ENCODE data around the gene VIPR1.

DNA sequence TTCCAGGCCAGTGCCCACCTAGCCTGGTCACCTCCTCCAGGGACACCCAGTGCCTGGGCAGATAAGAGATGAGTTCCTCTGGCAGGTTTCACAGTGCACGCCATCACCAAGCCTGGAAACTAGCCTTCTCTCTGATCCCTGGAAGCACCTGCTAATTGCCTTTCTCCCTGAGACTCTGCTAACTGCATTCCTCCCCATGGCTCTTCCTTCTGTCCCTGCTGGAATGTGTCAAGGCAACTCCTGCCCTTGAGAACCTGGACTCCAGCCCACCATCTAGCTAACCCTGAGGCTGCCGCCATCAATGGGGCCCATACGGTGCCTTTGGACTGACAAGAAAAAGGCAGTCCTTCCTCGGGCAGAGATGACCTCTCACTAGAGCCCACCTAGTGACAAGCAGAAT, 18.5 kb downstream of the VIPR1 start:
- no peak for TF ChIP-seq POLR2A (IDR thresholded peaks at IDR 0.05; ENCODE audit: low read depth, low read length)
- TF ChIP-seq TAF1 (IDR thresholded peaks at IDR 0.05; ENCODE audit: borderline replicate concordance, low read depth, low read length), result no peak
- no peak for TF ChIP-seq POLR2AphosphoS5 (IDR thresholded peaks at IDR 0.05; ENCODE audit: low read depth, low read length)
